SIG-M5 (cell line): ENCODE results near the gene GRIP1.
A peak's percentile ranks its signal among the peaks of the same experiment; 100 is the strongest.

Experiments
- DNase-seq: peaks from one replicate; lab custom pipeline; 2025; lab: John Stamatoyannopoulos, UW

The GRIP1 gene

DNA sequence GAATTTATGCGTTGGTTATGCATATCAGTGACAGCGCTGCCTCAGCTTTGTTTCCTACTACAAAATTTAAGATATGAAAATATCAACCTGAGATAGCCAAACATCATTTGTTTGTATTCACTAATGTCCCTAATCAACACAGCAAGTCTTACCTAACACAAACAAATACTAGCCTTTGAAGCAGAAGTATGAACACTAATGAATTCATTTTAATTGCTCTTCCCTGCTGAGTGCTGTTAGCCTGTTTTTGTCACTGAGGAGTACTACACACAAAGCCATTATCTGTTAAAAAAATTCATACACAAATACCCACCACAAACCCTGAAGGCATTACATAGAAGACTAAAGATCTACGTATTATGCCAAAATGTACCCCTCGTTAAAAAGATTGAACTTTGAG lies 225.8 kb downstream of the GRIP1 start:
- DNase-seq: no peak

DNA sequence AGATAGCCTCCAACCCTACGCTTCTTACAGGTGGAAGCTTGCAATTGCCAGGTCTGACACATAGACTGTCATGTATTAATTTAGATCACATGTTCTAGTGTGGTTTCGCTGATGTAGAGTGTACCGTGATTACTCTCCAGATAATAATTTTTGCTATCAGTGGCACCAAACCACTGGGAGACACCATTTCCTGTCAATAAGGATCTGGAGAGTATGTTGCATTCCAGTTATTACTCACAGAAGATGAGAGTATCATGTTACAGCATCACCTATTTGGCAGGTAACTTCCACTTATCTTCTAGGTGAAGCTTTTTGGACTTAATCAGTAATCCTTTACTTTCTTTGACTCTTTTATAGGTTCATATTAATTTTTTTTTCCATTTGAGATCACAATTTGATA lies 229.3 kb downstream of the GRIP1 start:
- DNase-seq: no peak

DNA sequence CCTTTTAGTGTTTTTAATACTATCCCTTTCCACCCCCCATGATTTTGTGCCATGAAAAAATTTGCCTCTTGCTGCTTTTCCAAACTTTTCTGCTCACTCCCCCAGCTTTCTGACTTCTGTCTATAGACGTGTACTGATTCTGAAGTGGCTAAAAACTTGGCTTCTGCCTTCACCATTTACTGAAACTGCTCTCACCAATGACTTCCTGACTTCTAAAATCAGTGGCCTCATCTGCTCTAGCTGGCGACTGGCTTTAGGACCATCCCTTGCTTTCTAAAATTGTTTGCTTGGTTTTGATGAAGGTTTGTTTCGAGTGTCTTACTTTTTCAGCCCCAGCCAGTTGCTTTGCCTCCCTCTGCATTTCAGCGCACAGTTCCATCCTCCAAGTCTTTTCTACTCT lies 231.2 kb downstream of the GRIP1 start:
- DNase-seq: no peak

DNA sequence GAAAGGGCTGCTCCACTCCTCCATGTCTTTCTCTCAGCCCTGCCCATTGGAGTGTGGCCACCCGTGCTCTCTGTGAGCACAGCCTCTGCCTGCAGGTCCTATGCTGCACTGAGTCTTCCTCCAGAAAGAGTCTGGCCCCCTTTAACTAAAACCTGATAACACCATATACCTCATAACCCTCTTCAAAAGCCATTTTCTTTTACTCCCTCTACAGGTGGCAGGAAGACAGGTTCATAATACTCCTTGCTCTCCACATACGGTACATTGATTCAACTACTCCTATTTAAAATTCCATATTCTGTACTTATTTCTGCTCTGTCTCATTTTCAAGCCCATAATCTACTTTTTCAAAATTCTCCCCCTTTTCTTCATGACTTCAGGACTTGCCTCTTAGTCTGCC lies 232.6 kb downstream of the GRIP1 start:
- DNase-seq: no peak

DNA sequence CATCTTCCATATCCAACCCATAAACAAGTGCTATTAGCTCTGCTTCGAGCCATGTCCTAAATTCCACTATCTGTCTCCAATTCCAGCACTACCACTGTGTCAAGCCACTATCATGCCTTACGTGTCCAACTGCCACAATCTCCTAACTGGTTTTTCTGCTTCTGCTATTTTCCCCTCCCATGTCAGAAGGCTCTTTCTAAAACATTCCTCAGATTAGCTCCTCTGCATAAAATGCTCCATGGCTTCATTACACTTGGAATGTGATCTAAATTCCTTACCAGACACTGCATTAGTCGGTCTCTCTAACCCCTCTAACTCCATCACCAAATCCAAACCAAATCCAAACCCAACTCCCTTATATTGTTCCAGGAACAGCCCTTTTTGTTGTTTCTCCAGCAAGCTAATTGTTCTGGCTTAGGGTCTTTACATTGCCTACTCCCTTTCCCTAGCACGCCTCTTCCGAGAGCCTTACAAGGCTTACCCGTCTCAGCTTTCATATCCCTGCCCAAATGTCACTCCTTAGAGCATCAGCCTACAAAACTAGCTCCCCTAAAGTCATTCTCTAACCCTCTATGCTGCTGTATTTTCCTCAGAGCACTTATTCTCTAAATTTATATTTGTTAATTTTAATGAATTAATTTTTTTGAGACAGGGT lies 236.8 kb downstream of the GRIP1 start:
- DNase-seq: no peak

DNA sequence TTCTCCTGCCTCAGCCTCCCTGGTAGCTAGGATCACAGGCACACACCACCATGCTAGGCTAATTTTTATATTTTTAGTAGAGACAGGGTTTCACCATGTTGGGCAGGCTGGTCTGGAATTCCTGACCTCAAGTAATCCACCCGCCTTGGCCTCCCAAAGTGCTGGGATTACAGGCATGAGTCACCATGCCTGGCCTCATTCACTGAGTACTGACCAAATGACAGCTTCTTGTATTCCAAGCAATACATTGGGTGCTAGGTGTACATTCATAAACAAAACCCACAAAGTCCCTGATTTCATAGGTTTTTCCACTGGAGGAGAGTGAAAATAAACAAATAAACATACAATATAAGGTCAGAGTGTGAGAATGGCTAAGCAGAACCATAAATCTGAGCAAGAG lies 240.3 kb downstream of the GRIP1 start:
- DNase-seq: no peak

DNA sequence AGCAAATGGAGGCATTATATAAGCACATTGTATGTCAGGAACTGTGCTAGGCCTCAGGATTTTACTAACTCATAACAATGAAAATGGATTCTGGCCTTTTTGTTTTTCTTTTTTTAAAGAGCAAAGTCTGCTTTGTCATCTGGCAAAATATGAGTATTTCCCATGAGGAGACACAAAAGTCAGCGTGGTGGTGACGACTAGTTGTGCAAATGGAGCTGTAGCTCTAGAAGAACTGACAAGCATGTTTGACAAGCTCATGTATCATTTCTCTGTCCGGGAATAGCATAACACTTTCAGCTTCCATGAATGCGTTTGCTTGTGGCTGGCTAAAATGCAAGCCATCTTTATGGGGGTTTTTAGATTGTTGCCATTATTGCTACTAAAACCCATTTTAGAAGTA lies 248.8 kb downstream of the GRIP1 start:
- DNase-seq: no peak

DNA sequence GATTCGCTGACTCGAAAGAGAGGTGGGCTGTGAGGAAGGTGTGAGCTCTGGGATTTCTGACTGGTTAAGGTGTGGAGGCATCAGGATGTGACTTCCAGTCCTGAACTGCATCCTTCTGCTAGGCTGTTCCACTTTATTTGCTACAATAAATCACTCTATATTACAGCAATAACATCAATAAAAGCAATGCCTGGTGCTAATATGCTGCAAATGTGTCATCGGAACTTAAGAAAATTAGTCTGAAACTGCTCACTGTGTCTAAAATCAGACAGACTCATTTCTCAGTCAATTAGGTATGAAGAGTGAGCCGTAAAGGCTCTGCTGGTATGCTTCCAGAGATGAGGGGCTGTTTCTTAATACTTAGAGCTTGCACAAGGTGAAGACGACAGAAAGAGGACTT lies 250.0 kb downstream of the GRIP1 start:
- no peak for DNase-seq

DNA sequence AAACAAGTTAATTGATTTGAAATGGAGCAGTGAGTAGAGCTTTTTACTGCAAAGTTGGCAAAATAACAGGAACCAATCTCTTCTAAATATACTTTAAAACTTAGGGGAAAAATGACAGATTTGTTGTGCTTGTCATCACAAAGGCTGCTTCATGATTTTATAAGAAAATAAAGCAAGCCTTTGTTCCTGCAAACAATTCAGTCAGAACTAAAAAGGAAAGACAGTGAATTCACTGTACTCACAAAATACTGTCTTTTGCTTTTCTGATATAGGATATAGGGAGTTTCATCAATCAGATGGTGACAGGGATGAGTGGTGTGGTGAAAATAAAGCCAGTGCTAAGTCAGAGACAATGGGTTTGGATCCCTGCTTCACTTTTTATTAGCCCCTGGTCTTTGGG lies 250.6 kb downstream of the GRIP1 start:
- no peak for DNase-seq

DNA sequence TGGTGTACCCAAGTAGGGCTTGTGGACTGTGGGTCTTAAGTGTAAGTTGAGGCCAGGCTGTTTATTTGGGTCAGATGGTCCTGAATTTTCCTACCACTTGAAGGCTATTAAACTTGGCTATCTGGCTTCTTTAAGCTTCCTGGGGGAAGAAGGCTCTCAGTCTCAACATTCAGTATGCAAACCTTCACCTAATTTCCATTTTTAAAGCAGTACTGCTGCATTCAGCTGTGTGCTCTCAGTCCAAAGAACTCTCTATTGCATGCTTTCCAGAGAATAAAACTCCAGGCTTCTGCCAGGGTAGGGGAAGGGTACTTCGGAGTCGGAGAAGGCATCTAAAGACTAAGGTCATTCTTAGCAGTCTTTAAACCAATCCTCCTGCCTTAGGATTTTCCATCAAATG lies 252.2 kb downstream of the GRIP1 start:
- DNase-seq: no peak

DNA sequence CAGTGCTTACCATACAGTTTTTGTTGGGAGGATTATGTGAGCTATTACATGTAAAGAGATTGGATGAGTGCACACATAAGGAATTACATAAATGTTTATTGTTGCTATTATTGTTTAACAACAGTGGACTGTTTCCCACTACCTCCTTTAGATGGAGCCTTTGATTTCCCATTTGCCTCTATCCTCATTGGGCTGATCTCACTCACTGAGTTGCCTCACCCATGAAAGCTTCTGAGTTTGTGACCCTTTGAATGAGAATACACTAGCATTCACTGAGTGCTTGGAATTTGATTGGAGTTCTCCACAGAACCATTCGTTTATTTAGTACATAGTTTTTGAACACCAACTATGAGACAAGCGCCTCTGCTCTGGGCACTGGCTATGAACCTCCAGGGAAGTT lies 255.6 kb downstream of the GRIP1 start:
- no peak for DNase-seq

DNA sequence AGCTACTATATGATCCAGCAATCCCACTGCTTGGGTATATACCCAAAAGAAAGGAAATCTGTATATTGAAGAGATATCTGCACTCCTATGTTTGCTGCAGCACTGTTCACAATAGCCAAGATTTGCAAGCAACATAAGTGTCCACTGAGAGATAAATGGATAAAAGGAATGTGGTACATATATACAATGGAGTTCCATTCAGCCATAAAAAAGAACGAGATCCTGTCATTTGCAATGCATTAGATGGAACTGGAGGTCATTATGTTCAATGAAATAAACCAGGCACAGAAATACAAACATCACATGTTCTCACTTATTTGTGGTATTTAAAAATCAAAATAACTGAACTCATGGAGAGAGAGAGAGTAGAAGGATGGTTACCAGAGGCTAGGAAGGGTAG lies 260.0 kb downstream of the GRIP1 start:
- no peak for DNase-seq

DNA sequence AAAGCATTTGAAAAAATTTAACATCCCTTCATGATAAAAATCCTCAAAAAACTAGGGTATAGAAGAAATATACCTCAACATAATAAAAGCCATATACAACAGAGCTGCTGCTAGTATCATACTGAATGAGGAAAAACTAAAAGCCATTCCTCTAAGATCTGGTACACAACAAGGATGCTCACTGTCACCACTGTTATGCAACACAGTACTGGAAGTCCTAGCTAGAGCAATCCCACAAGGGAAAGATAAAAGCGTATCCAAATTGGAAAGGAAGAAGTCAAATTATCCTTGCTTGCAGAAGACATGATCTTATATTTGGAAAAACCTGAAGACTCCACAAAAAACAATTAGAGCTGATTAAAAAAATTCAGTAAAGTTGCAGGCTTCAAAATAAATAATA lies 261.7 kb downstream of the GRIP1 start:
- DNase-seq: no peak

DNA sequence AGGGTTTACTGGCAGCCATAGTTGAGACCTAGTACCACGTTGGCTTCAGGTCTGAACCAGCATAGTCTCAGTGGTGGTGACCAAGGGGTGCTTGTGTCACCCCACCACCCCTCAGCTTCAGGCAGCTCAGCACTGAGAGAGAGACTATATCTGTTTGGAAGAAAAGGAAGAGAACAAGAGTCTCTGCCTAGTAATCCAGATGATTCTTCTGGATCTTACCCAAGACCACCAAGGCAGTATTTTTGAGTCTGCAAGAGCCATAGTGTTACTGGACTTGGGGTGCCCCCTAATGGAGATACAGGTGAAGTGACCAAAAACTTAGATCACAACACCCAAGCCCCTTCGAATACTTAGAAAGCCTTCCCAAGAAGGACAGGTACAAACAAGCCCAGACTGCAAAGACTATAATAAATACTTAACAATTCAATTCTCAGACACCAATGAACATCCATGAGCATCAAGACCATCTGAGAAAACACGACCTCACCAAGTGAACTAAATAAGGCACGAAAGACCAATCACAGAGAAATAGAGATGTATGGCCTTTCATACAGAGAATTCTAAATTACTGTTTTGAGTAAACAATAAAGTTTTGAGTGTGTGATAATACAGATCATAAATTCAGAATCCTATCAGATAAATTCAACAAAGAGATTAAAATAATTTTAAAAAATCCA lies 269.5 kb downstream of the GRIP1 start:
- no peak for DNase-seq

DNA sequence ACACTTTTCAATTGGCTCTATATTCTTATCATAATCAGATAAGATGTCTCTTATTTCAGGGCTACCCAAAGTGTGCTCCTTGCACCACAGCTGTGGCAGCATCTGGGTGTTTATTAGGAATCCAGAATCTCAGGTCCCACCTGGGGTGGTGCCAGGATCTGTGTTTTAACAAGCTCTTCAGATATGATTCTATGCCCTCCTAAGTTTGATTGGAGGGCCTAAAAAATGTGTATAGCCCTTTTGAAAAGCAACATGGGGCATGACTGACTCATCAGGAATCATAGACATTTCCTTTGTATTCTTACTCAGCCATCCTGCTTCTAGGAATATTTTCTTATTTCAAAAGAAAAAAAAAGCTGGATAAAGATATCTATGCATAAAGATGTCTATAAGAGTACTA lies 273.5 kb downstream of the GRIP1 start:
- DNase-seq: no peak

DNA sequence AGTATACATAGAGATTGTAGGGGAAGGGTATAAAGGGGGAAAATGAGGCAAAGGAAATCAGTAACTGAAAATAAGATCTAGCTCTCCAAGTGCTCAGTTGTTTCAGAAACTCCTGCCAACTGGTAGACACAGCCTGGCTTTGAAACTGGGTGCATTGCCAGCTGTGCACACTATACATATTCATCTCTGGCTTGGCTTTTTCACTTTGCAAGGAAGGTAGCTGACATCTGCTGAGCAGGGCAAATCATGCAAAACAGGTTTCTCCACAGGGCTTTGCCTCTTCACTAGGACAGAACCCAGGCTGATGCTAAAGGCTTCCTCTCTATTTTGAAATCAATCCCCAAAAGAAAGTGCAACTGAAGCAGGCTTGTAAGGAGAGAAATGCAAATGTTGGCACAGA lies 275.1 kb downstream of the GRIP1 start:
- no peak for DNase-seq

DNA sequence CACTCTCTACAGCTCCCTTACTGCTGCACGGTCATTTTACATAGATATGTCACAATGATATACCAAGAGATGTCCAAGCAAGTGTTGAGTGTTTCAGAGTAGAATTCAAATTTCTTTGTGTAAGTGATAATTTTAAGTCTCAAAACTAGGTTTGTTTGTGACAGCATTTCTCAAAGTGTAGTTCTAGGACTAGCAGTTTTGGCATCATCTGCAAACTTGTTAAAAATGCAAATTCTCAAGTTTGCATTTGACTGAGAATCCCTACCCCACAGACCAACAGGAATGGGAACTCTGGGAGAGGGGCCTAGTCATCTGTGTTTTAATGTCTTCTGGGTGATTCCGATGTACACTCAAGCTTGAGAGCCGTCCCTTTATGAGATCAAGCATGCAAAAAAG lies 279.0 kb downstream of the GRIP1 start:
- no peak for DNase-seq

DNA sequence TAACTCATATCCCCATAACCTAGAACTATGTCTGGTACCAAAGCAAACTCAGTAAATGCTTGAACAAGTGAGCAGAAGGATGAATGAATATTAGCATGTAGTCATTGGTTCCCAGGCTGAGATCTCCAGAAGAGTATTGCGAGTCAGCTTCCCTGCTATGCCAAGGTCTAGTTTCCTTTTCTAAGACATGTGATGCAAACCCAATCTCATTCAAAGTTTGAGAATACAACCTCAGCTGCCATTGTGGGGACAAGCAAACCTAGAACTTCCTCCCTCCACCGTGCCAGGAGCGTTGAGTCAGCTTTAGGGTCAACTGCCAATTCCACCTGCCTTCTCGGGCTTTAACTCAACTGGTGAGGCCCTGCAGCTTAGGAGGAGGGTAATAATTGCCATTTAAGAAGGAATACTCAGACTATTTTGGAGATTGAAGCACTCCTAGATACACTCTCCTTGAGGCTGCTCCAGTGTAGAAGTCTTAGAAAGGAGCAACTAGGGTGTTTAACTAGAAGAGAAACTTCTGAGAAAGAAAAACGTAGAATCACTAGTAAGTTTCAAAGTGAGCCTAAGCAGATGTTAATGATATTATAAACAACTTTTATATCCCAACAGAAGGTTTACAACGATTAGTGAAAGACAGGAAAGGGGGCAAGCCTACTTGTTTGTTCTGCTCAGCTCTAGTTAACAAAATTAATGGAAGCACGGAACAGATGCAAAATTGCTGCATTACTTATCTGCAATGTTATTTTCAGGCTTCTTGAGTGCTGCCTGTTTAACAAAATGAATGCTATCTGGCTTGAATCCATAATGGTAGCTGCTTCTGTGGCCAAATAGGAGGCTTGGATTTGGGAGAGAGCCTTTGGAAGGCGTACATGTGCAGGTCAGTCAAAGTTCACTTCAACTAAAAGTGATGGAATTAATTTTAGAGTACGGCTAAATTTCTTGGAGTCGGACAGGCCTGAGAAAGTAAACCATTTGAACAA lies 279.7 kb downstream of the GRIP1 start:
- no peak for DNase-seq

DNA sequence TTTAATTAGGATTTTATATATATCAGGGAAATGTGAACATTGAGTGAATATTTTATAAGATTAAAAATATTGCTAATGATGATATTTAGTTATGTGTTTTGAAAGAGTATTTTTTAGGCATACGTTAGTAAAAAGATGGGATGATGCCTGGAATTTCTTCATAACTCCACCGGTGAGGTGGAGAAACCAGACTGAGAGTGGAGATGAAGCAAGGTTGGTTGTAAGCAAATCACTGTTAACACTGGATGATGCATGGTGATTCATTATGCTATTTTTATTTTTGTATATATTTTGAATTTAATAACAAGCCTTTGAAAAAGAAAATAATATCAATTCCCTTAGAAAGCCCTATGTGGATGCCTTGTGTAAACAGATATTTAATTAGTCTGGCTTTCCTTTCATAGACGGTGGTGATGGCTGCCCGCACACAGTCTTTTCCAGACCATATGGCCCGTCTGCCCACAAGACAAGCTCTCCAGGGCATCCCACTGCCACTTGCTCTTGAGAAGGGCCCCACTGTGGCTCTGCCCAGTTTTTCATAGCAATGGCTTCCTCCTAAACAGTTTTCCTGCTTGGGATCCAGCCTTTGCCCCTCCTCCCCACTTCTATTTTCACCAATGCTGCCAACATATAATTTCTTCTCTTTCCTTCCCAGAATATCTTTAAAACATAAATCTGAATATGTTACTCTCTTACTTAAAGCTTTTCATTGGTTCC lies 281.1 kb downstream of the GRIP1 start:
- DNase-seq: no peak

DNA sequence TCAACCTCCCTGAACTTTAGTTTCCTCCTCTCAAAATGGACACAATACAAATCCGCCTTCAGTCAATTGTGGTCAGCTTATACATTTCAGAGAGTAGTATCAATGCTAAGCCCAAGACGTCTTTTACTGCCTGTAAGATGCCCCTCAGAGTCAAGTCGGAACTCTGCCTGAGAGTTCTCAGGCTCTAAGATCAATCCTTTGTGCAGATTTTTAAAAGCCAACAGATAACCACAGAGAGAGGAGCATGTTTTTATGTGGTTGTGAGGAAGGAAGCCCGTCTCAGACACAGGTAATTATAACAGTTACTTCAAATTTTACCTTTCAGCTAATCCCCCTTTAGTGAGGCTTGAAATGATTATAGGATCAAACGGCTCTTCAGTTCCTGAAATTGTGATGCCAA lies 285.0 kb downstream of the GRIP1 start:
- no peak for DNase-seq

DNA sequence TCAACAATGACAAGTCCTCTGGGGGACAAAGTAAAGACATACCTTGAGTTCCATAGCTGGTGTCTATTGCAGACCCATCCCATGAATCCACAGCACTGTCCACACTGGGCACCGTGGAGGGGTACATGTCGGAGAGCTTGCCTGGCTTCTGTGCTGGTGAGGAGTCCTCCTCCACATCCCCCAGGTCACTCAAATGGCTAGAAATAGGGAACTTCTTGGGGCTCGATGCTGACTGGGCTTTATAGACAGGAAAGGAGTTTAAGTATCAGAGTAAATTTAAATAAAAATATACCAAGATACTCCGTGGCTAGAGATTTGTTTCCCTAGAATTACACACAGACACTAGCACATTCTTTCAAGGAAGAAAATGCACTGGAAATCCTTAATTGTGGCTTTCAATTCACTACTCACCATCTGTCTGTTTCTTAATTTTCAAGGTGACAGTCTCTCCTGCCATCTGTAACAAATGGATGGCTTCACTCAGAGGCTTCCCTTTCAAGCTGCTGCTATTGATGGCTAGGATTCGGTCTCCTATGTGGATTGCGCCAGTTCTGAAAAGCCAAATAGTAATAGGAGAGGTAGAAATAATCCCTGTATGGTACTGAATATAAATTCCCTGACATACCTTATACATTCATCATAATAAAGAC lies 286.5 kb downstream of the GRIP1 start:
- DNase-seq: no peak

DNA sequence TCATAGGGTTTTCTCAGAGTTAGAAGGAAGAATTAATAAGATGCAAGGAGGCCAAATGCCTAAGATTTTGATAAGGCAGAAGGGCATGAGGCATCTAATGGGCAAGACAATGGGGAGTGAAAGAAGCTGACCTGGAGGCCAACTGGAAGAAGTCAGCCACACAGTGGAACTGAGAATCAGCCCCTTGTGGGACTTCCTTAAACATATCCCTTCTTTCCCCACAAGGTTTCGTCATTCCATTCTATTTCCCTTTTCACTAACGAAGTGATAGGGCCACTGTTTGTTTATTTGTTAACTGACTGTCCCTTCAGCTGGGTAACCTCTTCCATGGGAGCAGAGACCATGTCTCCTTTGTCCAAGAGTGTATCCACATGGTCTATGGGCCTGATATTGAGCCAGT lies 290.4 kb downstream of the GRIP1 start:
- peak; percentile 48 for DNase-seq
